Measurements from ENCODE around the gene ARHGAP6. TPM values are rescaled to one million over a fixed set of nuclear protein-coding genes. Genes with fewer than 3 reads are reported as not detected.

Gene ARHGAP6
- total and polyA plus RNA-seq, 2 donors (not counting 3 experiments of a cell fraction or from before 2014, with no cell fraction given), result 0.69 to 0.83 TPM

GRCh38 chrX:11319806-11320520 is 345.8 kb downstream of the ARHGAP6 start:
- H3K36me3 ChIP-seq (ENCODE audit: control insufficient read depth in 2 of 2, extremely low read depth in 1 of 2, insufficient read depth in 2 of 2, low read length in 2 of 2), result no peaks in the 10 kb centered on the region
- no peak overlapping the region for H3K4me2 ChIP-seq (ENCODE audit: insufficient read depth, low read length)
- H3K27me3 ChIP-seq (ENCODE audit: control insufficient read depth in 2 of 2, insufficient read depth in 2 of 2, low read length in 2 of 2), result no peaks in the 10 kb centered on the region
- H3K9me3 ChIP-seq (replicated peaks; ENCODE audit: control insufficient read depth, insufficient read depth, low read length), result no peaks in the 10 kb centered on the region
- intact Hi-C loops (cut with micrococcal nuclease) (no loop called here), dilution Hi-C loops (cut with MboI; ENCODE audit: extremely low pct_ligation_motif_present, low sequenced_read_pairs) (no loop called here)
- FAIRE-seq (no peak), DNase-seq (ENCODE audit: low read depth, low spot score) (no peak)
- H4K20me1 ChIP-seq (replicated peaks; ENCODE audit: control insufficient read depth, extremely low read depth, insufficient read depth, low read length), result no peaks in the 10 kb centered on the region
- H3K27ac ChIP-seq (ENCODE audit: insufficient read depth, low read depth, low read length), result no peak overlapping the region
- ChIA-PET CTCF (no interaction called here), POLR2A (no interaction called here)
- no peaks in the 10 kb centered on the region for H3K79me2 ChIP-seq (ENCODE audit: control insufficient read depth, insufficient read depth, low read length)
- no peak overlapping the region for H2AFZ ChIP-seq (ENCODE audit: low read depth, low read length)
- no TSS peak for BruUV-seq (replicated peaks)
- TF ChIP-seq POLR2A (IDR thresholded peaks at IDR 0.05; ENCODE audit: low read depth, low read length) (no peak), MYC (IDR thresholded peaks at IDR 0.05; ENCODE audit: low read depth, low read length) (no peak), JUN (IDR thresholded peaks at IDR 0.05; ENCODE audit: borderline replicate concordance, insufficient read depth, insufficient read length, low read depth) (no peak), GATA2 (IDR thresholded peaks at IDR 0.05; ENCODE audit: insufficient read depth, insufficient read length, low read depth, low read length) (no peak), EZH2 (IDR thresholded peaks at IDR 0.05; ENCODE audit: borderline replicate concordance, low read depth, low read length, severe bottlenecking) (no peak), MAX (IDR thresholded peaks at IDR 0.05; ENCODE audit: insufficient read depth, insufficient read length) (no peak), FOS (IDR thresholded peaks at IDR 0.05; ENCODE audit: borderline replicate concordance, insufficient read depth, low read length) (no peak), POLR2AphosphoS5 (IDR thresholded peaks at IDR 0.05; ENCODE audit: insufficient read depth, low read depth, low read length) (no peak)
- TF ChIP-seq, protein P1, sequence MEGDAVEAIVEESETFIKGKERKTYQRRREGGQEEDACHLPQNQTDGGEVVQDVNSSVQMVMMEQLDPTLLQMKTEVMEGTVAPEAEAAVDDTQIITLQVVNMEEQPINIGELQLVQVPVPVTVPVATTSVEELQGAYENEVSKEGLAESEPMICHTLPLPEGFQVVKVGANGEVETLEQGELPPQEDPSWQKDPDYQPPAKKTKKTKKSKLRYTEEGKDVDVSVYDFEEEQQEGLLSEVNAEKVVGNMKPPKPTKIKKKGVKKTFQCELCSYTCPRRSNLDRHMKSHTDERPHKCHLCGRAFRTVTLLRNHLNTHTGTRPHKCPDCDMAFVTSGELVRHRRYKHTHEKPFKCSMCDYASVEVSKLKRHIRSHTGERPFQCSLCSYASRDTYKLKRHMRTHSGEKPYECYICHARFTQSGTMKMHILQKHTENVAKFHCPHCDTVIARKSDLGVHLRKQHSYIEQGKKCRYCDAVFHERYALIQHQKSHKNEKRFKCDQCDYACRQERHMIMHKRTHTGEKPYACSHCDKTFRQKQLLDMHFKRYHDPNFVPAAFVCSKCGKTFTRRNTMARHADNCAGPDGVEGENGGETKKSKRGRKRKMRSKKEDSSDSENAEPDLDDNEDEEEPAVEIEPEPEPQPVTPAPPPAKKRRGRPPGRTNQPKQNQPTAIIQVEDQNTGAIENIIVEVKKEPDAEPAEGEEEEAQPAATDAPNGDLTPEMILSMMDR (IDR thresholded peaks at IDR 0.05; ENCODE audit: extremely low read depth in 1 of 2, insufficient read depth in 1 of 2, low read depth in 1 of 2, low read length in 2 of 2), result no peak
- H3K9me1 ChIP-seq (replicated peaks; ENCODE audit: control insufficient read depth, extremely low read depth, insufficient read depth, low read length), result no peaks in the 10 kb centered on the region
- H3K4me3 ChIP-seq (replicated peaks in 1 of 3; ENCODE audit: insufficient read depth in 1 of 3, low read depth in 1 of 3, low read length in 3 of 3), result no peak overlapping the region
- no peak overlapping the region for H3K9ac ChIP-seq (replicated peaks; ENCODE audit: extremely low read depth, insufficient read depth, low read length)
- H3K4me1 ChIP-seq (ENCODE audit: control insufficient read depth, extremely low read depth, insufficient read depth, low read length), result no peaks in the 10 kb centered on the region
